ENCODE data around the gene ZNF296. TPM values are rescaled to one million over a fixed set of nuclear protein-coding genes. Genes with fewer than 3 reads are reported as not detected.
A peak's percentile ranks its signal among the peaks of the same experiment; 100 is the strongest.

The ZNF296 gene
- total RNA-seq, 1 donor from 2014 or later: 2.3 TPM

DNA sequence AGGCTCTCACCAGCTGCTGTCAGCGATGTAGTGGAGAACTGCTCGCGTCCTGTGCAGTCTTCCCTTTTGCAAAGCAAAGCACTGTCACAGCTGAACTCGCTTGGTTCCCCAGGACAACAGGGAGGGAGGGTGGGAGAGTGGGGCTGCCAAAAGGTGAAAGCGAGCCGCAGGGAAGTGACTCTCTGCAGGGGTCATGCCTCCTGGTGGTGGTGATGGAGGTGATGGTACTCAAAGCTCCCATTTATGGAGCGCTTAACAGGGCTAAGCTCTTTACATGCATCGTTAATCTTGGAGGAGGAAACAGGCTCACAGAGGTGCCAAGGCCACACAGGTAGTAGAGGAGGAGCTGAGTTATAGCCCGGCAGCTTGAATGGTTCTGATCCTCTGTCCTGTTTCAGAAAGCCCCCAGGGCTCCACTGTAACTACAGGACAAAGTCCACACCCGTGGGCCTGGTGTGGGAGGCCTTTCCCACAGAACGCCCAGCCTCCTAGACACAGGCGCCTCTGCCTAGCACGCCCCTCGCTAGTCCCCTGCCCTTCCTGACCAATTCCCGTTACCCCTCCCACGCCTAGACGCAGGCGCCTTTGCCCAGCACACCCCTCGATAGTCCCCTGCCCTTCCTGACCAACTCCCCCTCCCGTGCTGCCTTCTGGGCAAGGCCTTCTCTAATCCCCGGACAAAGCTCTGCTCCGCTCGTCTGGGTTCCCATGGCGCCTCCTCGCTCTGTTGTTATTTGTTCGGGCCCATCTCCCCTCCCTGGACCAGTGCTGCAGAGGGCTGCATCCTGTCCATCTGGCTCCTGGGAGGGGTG is 27.4 kb upstream of the ZNF296 start:
- no peak for DNase-seq (ENCODE audit: low spot score)

DNA sequence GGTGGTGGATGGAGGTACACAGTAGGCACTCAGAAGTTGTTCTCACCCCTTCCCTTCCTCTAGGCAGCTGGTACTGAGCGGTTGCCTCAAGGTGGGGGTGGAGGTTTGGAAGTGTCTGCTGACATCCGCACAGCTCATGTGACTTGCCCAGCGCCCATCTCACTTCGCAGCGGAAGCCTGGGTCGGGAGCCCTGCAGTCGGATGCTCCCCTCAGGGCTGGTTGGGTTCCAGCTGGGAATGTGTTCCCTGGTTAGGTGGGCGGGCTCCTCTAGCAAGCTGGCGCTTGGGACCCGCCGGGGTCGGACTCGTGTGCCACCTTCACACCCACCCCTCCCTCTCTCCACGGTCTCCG is 26.9 kb upstream of the ZNF296 start:
- no peak for DNase-seq (ENCODE audit: low spot score)

DNA sequence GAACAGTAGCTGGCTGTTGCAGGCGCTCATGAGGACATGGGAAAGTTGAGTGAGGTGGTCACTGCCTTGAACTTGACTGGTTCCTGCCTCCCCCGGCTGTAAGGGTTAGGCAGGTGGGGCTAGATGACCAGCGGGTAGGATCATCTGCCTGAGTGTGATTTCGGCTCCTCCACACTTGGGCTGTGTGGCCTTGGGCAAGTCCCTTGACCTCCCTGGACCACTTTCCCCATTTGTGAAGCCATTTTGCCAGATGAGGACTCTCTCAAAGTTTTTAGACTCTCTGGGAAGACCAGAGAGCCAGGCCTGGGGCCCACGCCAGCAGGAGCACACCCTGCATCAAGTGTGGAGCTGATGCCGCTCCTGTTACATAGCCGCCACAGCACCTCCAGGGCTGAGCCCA is 26.2 kb upstream of the ZNF296 start:
- no peak for DNase-seq (ENCODE audit: low spot score)

DNA sequence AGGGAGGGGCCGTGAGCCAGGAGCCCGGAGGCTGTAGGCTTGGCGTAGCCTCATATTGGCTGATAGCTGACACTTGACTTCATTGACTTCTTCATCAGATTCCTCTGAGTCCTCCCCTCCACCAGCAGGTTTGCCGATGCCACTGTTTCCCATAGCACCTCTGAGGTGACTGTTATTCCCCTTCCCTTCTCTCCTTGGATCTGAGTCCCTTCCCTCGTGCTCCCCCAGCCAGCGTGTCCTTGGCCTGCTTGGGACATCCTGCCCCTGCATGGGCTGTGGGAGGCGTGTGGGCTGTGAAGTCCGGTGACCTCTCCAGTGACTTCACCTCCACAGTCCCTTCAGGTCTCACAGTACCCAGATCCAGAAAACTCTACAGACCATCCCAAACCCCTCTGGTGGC is 25.5 kb upstream of the ZNF296 start:
- no peak for DNase-seq (ENCODE audit: low spot score)

DNA sequence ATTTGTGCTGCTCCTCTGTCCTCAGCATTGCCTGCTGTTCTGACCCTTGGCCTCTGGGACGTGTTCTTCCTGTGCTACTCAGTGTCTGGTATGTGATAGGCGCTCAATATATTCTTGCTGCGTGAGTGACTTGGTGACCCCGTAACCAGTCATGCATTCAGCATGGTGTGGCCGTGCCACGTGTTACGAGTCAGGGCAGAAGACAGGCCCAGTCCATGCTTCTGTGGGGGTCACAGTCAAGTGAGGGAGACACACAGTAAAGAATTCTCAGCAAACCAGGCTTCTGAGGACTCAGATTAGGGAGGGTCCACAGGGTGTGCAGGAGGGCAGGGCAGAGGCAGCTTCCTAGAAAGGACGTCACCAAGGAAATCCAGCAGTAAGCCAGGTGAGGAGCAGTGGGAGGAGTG is 24.6 kb upstream of the ZNF296 start:
- DNase-seq (ENCODE audit: low spot score): peak; percentile 83

DNA sequence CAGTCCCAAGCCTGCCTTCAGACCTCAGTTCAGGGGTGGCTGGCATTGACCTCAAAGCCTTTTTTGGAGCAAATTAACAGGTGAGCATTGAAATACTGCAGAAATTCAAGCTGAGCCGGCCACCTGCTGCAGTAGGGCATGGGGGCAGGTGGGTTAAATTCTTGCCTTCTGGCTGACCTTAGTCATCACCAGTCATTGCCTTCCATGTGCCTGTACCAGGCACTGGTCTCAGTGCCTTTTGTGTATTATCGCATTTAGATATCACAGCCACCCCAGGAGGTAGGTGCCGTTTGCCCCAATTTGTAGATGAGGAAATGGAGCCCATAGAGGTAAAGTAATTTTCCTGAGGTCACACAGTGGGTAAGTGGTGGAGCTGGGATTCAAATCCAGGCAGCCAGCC is 23.9 kb upstream of the ZNF296 start:
- DNase-seq (ENCODE audit: low spot score): no peak

DNA sequence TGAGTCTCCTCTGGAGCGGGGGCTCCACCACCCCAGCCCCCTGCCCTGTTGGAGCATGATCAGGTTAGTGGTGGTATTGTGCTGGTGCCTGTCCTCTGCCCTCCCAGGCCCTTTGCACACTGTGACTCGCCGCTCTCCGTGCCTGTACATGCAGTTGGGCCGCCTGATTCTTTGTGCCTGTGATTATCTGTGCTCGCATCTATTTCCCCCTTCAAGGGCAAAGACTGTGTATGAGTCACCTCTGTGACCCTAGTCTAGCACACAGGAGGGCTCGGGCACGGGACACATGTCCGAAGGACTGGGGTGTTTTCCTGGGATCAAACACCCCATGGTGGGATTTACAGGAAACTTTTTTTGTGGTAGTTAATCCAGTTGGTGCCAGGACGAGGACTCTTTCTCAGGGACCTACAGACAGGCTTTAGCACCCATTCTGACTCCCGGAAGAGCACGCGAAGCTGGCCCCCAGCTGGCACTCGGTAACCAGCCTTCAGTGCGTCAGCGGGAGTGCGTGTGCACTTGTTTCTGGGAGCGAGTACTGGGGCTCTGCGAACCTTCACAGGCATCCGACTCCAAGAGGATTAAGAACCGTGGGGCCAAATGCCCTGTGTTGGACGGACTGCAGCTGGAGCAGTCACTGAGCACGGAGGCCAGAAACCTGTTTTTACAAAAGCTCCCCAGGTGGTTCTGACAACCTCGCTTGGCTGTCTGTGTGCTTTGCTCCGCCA is 23.4 kb upstream of the ZNF296 start:
- no peak for DNase-seq (ENCODE audit: low spot score)

DNA sequence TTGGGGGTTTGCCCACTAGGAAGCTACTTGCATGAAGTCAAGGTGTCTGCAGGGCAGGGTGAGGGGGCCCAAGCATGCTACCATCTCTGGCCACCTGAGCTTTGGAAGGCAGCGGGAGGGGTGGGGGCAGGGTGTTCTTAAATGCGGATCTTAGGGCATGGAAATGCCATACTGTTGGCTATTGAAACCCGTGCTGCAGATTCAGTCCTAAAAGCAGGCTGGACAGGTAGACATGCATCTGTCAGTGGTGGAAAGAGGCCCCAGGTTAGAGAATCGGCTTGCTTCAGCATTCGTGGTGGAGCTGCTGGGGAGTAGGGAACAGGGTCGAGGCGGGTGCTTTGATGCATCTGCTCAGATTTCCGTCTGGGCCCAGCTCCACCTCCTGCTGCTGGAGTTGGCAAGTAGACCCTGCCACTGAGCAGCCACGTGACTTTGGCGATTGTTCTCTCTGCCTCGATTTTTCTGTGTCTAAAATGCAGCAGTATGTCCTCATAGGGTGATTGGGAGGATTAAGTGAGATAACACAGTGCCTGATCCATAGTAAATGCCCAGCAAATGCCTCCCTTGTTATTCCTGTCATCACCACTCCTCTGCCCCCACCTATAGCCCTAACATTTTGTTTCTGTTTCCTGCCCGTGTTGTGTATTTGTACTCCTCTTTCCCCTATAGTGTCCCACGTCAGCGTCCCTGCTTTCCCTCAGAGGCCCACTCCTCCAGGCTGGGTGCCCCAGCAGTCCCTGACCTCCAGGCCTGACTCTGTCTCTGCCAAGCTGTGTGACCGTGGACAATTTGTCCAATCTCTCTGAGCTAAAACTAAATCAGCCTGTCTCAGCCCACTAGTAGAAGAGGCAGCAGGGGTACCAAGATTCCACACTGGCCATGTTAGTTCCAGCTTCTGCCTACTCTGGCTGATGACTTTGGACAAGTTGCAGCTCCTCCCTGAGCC is 22.5 kb upstream of the ZNF296 start:
- peak; percentile 76 for DNase-seq (ENCODE audit: low spot score)

DNA sequence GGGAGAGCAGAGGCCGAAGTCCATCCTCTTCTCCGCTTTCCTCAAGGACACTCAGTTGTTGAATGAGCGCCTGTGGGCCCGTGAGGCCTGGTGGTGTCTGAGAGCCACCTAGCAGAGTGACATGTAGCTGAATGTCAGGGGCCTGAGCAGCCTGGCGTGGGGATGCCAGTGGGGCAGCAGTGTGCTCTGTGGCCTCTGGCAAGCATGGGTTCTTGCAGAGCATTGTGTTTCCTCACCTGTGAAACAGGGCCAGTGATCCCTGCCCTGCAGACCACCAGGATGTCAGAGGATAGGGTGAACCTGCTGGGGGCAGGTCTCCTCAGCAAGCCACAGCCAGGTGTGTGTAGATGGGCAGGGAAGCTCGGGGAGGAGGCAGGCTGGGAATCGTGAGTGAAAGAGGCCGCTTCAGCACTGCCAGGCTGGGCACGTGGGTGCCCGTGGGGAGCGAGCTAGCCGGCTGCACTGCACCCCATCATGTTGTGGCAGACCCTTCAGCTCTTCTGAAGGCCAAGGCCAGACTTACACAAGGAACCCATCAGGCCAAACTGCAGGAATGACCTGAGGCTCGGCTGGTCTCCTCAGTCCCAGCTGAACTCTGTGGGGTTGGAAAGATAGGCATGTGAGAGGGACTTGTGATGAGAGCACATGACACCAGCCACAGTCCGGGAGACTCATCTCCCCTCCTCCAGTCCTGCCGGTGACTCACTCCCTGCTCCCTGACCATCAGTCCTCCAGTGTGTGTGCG is 21.7 kb upstream of the ZNF296 start:
- peak; percentile 84 for DNase-seq (ENCODE audit: low spot score)

DNA sequence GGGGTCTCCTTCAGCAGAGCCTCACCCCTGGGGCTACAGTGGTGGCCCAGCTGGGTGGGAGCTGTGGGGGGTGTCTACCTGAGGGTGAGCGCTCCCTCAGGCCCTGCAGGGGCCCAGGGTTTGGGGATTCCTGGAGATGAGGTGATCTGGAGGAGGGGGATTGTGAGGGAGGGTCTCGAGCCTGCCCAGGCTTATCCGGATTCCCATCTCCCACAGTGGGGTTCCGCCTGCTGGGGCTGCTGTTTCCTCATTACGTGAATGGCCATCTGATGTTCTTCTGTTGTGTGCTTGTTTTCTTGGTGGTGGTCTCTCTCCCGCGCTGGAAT is 21.1 kb upstream of the ZNF296 start:
- no peak for DNase-seq (ENCODE audit: low spot score)

DNA sequence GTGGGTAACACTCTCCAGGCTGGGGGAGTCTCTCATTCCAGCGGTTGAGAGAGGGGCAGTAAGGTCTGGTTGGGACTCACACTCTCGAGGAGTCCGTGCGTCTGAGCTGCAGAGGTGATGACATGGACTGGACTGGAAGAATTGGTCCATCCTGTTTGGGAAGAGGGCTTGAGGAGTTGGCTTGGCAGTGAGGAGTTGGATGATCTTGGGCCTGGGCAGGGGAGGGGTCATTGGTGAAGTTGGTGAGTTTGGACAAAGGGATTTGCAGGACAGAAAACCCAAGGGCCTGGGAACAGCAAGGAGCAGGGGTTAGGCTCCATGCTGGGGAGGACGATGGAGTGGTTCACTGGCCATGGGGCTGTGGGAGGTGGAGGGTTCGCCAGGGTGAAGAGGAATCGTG is 20.4 kb upstream of the ZNF296 start:
- no peak for DNase-seq (ENCODE audit: low spot score)

DNA sequence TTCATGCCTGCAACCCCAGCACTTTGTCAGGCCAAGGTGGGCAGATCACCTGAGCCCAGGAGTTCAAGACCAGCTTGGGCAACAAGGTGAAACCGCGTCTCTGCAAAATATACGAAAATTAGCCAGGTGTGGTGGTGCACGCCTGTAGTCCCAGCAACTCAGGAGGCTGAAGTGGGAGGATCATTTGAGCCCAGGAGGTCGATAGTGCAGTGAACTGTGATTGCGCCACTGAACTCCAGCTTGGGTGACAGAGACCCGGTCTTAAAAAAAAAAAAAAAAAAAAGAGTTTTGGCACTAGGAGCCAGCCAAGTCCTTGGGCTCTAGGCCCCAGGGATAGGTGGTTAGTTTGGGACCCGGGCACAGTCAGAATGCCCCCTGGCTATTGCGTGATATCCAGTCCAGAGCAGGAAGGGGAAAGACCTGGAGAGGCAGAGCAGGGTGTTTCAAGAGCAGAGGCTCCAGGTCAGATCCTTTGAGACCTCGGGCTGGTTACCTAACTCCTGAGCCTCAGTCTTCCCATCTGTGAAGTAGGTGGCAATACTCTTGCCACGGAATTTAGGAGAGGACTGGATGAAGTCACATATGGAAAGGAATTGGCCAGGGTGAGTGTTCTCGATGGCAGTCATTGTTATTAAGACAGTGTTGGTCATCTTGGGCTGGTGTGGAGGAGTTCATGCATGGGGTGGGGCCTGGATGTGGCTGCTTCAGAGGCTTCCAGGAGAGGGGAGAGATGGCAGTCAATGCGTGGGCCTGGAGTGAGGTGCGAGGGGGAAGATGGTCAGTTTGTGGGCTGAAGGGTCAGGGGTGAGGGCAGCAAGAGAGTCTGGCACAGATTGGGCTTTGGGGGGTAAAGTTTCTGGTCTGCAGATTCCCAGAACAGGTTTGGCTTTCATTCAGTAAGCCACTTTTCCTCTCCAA is 19.5 kb upstream of the ZNF296 start:
- DNase-seq (ENCODE audit: low spot score): no peak

DNA sequence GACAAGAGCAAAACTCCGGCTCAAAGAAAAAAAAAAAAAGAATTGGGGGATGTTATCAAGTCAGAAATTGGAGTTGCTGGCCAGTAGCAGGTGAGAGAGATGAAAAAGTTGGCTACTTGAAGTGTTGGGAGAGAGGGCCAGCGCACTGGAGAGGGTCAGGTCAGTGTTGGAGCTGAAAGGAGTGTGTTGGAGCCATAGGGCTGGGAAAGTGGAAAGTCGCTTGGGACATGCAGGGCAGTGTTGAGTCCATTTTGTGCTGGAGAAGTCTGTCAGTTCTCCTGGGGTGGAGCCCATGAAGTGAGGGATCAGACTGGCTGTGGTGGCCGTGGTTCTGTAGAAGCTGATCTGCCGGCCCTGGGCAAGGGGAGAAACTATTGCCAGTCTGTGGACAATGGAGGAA is 18.4 kb upstream of the ZNF296 start:
- no peak for DNase-seq (ENCODE audit: low spot score)

DNA sequence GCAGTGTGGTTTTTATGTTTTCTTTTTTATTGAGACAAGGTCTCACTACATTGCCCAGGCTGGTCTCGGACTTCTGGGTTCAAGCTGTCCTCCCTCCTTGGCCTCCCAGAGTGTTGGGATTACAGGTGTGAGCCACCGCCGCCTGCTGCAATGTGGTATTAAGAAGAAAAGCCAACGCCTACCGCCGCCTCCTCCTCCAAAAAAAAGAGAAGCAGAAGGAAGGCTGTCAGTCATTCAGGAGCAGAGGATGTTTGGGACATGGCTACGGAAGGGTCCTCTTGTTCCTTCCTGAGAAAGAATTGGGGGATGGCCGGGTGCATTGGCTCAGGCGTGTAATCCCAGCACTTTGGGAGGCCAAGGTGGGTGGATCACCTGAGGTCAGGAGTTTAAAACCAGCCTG is 17.9 kb upstream of the ZNF296 start:
- no peak for DNase-seq (ENCODE audit: low spot score)

DNA sequence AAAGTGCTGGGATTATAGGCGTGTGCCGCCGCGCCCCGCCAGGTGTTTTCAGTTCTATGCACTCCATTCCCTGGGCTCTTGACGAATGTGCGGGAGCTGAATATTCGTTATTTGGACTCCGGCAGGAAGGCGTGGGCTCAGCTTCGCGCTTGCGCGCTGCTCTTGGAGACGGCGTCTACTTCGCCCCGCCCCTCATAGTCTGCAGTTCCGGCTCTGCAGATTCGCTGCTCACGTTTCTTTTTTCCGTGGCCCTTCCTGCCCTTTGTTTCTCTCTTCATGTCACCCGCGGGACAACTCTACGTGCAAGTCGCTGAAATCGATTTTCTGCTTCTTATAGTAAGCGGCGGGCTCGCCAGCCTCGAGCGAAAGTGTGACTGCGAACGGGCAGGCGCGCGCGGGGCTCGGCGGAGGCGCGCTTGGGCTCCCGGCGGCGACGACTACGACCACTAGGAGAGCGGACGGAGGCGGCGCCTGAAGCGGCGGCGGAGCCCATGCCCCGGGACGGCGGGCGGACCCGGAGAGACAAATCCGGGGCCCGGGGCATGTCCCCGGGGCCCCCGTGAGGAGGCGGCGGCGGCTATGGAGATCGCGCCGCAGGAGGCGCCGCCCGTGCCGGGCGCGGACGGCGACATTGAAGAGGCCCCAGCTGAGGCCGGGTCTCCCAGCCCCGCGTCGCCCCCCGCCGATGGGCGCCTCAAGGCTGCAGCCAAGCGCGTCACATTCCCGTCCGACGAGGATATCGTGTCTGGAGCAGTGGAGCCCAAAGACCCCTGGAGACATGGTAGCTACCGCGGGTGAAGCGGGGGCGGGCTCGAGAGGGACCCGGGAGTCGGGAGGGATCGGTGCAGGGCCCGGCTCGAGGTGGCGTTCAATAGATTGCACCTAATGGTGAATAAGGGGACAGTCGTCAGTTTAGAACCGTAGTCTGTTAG is 16.7 kb upstream of the ZNF296 start, which contains the start of gene PPP1R37:
Gene PPP1R37 (plus strand): TSS at position 433 of the 932 bp plus-strand sequence. CDS start 147 bp downstream, at position 580.
- DNase-seq (ENCODE audit: low spot score): peak; percentile 96

DNA sequence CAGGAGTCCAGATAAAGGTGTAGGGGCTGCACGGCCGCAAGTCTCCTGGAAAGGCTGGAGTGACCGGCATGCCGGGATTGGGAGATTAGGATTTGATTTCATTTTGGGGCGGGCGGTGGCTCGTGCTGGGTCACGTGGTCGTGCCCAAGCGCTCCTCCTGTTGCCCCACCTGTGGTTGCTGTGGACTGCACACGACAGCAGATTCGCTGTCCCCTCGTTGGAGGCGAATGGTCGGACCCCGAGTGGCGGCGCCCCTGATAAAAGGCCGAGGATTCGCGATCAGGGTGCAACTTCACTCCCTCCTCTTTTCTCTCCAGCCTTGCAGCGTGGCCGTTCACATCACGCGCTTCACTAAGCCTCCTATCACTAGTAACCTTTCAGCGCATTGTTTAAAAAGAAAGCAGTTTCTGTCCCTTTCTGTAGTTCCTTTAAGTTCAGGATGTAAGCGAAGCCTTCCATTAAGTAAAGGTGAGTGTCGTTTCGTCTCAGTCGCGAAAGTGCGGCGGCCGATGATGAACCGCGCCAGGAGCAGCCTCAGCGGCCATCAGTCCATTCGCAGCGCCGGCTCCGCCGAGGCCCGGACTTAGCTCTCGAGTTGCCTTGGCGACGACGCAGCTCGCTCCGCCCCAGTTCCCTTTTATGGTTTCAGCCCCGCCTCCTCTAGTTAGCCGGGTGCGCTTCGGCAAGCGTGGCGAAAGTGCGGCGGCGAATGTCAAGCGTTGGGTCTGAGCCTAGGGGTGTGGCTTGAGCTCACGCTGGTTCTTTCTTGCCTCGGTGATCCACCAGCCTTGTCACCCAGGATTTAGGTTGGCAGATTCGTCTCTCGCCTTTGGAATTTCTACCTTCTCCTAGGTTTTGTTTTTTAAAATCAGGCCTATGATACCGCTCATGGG is 15.0 kb upstream of the ZNF296 start:
- DNase-seq (ENCODE audit: low spot score): peak; percentile 99

DNA sequence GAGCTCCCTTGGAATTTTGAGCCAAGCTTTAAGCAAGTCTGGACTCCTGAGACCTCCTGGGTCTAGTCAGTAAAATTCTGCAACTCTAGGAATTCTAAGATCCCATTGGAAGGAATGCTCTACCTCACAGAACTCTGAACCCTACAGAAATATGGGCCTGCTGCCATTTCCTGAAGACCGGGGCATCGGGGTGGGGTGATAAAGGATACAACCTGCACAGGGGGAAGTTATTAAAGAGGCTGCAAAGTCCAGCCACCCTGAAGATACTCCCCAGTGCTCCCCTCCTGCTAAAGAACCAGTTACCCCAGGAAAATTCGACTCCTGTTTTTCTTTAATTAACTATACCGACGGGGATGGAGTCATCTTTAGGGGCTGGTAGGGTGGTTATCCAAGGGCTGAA is 14.3 kb upstream of the ZNF296 start:
- DNase-seq (ENCODE audit: low spot score): no peak

DNA sequence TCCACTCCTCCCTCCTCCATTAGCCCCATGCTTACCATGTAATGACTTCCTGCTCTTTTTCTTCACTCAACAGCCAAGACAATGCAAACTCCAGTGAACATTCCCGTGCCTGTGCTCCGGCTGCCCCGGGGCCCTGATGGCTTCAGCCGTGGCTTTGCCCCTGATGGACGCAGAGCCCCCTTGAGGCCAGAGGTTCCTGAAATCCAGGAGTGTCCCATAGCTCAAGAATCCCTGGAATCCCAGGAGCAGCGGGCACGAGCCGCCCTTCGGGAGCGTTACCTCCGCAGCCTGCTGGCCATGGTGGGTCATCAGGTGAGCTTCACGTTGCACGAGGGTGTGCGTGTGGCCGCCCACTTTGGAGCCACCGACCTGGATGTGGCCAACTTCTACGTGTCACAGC is 13.8 kb upstream of the ZNF296 start:
- no peak for DNase-seq (ENCODE audit: low spot score)
